D721Med (cell line): Measurements from ENCODE around the gene NUP62.

Experiments
- DNase-seq: peaks from one replicate; pipeline ENCODE4 v3.0.0; 2011; ENCODE audit warnings: low spot score; ENCODE audit not compliant: insufficient read length
- FAIRE-seq: peaks from 2 replicates; lab custom pipeline; 2011; peaks lifted over from hg19 to GRCh38; lab: Jason Lieb, UNC
- CTCF ChIP-seq: IDR thresholded peaks from 2 replicates; pipeline ENCODE4 v1.5.1; 2012; ENCODE audit warnings: mild to moderate bottlenecking, control low read depth; ENCODE audit not compliant: insufficient read depth; ENCODE audit errors: missing control alignments

NUP62 gene

GRCh38 chr19:49913720-49914119, 15.6 kb downstream of the NUP62 start:
- no peak for DNase-seq
- FAIRE-seq = no peak
- no peak for TF ChIP-seq CTCF

- TF ChIP-seq CTCF = no peak
- no peak for FAIRE-seq
- no peak for DNase-seq
These were observed 16.2 kb downstream of the NUP62 start for GRCh38 chr19:49912965-49913685.

- no peak for TF ChIP-seq CTCF
- no peak for FAIRE-seq
- DNase-seq = no peak
These were observed 17.7 kb downstream of the NUP62 start for GRCh38 chr19:49911381-49912145.

GRCh38 chr19:49910179-49910578, 19.1 kb downstream of the NUP62 start:
- no peak for FAIRE-seq
- DNase-seq = no peak
- TF ChIP-seq CTCF = no peak

GRCh38 chr19:49908480-49909420, 20.6 kb downstream of the NUP62 start:
- no peak for FAIRE-seq
- no peak for TF ChIP-seq CTCF
- DNase-seq = no peak

GRCh38 chr19:49907745-49908446, 21.4 kb downstream of the NUP62 start:
- FAIRE-seq (no peak), DNase-seq (no peak)
- no peak for TF ChIP-seq CTCF
